ENCODE measurements around the gene ENTPD1. TPM values are rescaled to one million over a fixed set of nuclear protein-coding genes. Genes with fewer than 3 reads are reported as not detected.
"Not testable (repeated sequence)": the region's sequence is repeated elsewhere in the genome, so short reads cannot be mapped to it uniquely, and the experiment has no call there.

ENTPD1 gene
- total RNA-seq, 1 donor from 2014 or later = 41.6 TPM

DNA sequence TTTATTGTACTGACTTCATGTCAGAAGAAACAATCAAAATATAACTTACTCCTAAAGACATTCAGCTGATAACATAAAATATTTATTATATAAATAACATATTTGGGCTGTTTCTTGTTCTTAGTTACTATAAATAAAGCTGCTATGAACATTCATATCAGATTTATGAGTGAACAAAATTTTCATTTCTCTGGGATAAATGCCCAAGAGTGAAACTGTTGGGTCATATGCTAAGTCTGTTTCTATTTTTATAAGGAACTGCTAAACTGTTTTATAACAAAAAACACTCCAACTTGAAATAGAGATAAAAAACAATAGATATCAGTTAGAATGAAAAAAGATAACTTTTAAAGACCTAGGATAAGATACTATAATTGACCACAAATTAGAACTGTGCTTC, 125.4 kb downstream of the ENTPD1 start:
- no peak for TF ChIP-seq CTCF (IDR thresholded peaks at IDR 0.05)
- no peak for DNase-seq (ENCODE audit: low spot score in 2 of 2)
- H3K27me3 ChIP-seq = no peaks in the 10 kb centered on the region
- H3K4me1 ChIP-seq = peaks cover 7 to 31% of the 10 kb centered on the region in 2 donors
- intact Hi-C loops (cut with DNase I) = no loop called here
- H3K4me3 ChIP-seq = no peak overlapping the region
- no peaks in the 10 kb centered on the region for H3K9me3 ChIP-seq
- peak overlapping the region; percentile 70 to 86 for H3K27ac ChIP-seq
- H3K36me3 ChIP-seq = peaks cover 0 to 1% of the 10 kb centered on the region in 2 donors

DNA sequence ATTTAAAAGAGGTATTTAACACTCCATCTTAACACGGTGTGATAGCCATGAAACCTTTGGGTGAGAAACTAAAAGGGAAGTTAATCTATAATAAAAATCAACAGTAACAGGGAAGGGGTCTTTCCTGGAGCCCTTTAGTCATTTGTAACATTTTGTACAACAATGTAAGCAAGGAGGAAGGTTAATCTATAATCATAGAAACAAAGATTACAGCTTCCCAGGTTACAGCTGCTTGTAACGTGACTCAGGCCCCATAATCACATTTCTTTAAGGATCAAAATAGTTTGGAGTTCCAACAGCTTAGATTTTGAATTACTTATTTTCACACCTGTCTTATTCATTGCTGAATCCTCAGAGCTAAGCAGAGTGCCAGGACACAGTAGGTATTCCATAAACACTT, 133.9 kb downstream of the ENTPD1 start:
- H3K36me3 ChIP-seq = peaks cover 0 to 18% of the 10 kb centered on the region in 2 donors

DNA sequence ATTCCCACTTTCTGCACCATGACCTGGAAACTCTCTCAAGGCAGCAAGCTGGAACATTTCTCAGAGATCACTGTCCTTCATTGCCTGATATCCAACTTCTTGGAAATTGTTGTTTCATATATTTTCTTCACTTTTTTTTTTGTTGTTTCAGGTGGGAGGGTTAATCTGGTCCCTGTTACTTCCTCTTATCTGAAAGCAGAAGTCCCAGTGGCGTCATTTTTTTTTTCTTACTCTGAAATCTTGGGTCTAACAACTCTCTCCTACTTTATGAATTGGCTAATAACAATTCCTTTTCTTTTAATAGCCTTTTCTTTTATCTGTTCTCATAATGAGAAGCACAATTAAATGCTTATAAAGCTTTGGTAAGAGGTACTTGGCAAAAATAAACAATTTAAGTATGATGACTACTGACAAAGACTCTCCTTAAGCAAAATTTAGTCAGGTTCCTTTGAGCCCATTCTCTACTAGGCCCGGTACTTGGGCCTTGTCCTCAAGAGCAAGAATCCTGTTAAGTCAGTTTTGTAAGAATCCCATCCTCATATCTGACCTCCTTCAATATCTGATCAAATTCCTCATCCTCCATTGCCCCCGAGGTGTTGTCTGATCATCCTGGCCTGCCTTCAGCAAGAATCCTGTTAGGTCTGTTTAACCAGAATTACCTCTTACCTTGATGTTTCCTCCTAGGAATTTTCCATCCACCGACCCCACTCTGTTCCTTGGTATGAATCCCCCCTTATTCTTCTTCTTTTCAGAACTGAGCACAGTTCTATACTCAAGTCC, 140.3 kb downstream of the ENTPD1 start:
- peaks cover 22 to 57% of the 10 kb centered on the region in 2 donors for H3K36me3 ChIP-seq
- no peaks in the 10 kb centered on the region for H3K9me3 ChIP-seq
- DNase-seq (ENCODE audit: low spot score in 2 of 2) = no peak
- peaks cover 0 to 3% of the 10 kb centered on the region in 2 donors for H3K4me1 ChIP-seq
- no peak overlapping the region for H3K4me3 ChIP-seq
- no peaks in the 10 kb centered on the region for H3K27me3 ChIP-seq
- H3K27ac ChIP-seq = no peak overlapping the region
- intact Hi-C loops (cut with DNase I) = no loop called here
- no peak for TF ChIP-seq CTCF (IDR thresholded peaks at IDR 0.05)

More for the DNA sequence above, 133.9 kb downstream of the ENTPD1 start:
- intact Hi-C loops (cut with DNase I) = no loop called here
- DNase-seq (ENCODE audit: low spot score in 2 of 2) = no peak
- no peak for TF ChIP-seq CTCF (IDR thresholded peaks at IDR 0.05)
- H3K27ac ChIP-seq = no peak overlapping the region
- H3K4me3 ChIP-seq = no peak overlapping the region
- H3K27me3 ChIP-seq = no peaks in the 10 kb centered on the region
- H3K9me3 ChIP-seq = no peaks in the 10 kb centered on the region
- H3K4me1 ChIP-seq = peaks cover 0 to 1% of the 10 kb centered on the region in 2 donors

- H3K27me3 ChIP-seq; H3K9me3 ChIP-seq; H3K4me3 ChIP-seq; H3K4me1 ChIP-seq; H3K36me3 ChIP-seq; DNase-seq (ENCODE audit: low spot score in 2 of 2); H3K27ac ChIP-seq: not testable (repeated sequence)
- intact Hi-C loops (cut with DNase I) = loop anchor here (2.0 to 10.0 kb wide), 4 partner anchors 23 to 379 kb away; partner anchors contain the start of genes CCNJ and TCTN3
Measured at GRCh38 chr10:95905897-95906580, 150.1 kb downstream of the ENTPD1 start.

- H3K36me3 ChIP-seq = peaks cover 0 to 7% of the 10 kb centered on the region in 2 donors
- intact Hi-C loops (cut with DNase I) = loop anchor here (2.0 to 10.0 kb wide), 4 partner anchors 24 to 378 kb away; partner anchors contain the start of genes CCNJ and TCTN3
- H3K27me3 ChIP-seq = no peaks in the 10 kb centered on the region
- DNase-seq (ENCODE audit: low spot score in 2 of 2) = peak in 1 of 2 donors; percentile 76
- H3K4me1 ChIP-seq = peaks cover 0 to 8% of the 10 kb centered on the region in 2 donors
- no peaks in the 10 kb centered on the region for H3K9me3 ChIP-seq
- peak overlapping the region; percentile 82 to 83 for H3K27ac ChIP-seq
- peak in 1 of 3 experiments; percentile 15 for TF ChIP-seq CTCF (IDR thresholded peaks at IDR 0.05)
- peak overlapping the region; percentile 73 to 80 for H3K4me3 ChIP-seq
Measured at GRCh38 chr10:95906677-95907455, 150.9 kb downstream of the ENTPD1 start.
